ENCODE data around the gene FAM53C.

DNA sequence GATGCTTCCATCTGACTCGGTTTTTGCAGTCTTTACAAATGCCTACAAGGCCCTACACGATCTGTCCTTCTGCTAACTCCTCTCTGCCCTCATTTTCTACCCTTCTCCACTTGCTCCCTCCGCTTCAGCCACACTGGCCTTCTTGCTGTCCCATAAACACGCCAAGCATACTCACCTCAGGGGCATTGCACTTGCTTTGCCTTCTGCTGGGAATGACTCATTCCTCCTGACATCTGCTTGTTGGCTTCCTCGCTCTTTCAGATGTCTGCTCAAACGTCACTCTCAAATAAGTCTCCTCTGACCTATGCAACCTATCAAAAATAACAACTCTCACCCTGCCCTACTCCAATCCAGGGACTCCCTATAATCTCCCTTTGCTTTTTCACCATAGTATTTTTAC is 34.7 kb upstream of the FAM53C start:
- TF ChIP-seq CTCF (IDR thresholded peaks at IDR 0.05) (no peak), POLR2AphosphoS5 (IDR thresholded peaks at IDR 0.05; ENCODE audit: low read depth, low read length) (no peak), TCF7L2 (IDR thresholded peaks at IDR 0.05; ENCODE audit: low read depth, low read length) (no peak), SIN3A (IDR thresholded peaks at IDR 0.05; ENCODE audit: borderline replicate concordance, insufficient read depth, low read depth, low read length) (no peak)
- TF ChIP-seq, protein P1, sequence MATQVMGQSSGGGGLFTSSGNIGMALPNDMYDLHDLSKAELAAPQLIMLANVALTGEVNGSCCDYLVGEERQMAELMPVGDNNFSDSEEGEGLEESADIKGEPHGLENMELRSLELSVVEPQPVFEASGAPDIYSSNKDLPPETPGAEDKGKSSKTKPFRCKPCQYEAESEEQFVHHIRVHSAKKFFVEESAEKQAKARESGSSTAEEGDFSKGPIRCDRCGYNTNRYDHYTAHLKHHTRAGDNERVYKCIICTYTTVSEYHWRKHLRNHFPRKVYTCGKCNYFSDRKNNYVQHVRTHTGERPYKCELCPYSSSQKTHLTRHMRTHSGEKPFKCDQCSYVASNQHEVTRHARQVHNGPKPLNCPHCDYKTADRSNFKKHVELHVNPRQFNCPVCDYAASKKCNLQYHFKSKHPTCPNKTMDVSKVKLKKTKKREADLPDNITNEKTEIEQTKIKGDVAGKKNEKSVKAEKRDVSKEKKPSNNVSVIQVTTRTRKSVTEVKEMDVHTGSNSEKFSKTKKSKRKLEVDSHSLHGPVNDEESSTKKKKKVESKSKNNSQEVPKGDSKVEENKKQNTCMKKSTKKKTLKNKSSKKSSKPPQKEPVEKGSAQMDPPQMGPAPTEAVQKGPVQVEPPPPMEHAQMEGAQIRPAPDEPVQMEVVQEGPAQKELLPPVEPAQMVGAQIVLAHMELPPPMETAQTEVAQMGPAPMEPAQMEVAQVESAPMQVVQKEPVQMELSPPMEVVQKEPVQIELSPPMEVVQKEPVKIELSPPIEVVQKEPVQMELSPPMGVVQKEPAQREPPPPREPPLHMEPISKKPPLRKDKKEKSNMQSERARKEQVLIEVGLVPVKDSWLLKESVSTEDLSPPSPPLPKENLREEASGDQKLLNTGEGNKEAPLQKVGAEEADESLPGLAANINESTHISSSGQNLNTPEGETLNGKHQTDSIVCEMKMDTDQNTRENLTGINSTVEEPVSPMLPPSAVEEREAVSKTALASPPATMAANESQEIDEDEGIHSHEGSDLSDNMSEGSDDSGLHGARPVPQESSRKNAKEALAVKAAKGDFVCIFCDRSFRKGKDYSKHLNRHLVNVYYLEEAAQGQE (IDR thresholded peaks at IDR 0.05; ENCODE audit: insufficient read depth in 1 of 2, low read depth in 2 of 2, low read length in 1 of 2): no peak

Measured in Panc1 (cell line).